Uterine smooth muscle cell (primary cell): ENCODE results near the gene RPL27. TPM values are rescaled to one million over a fixed set of nuclear protein-coding genes. Genes with fewer than 3 reads are reported as not detected.

Experiments used
- total RNA-seq: library from RNA; depleted of rRNA; stranded (reverse); fragments of >200 nt; gene quantifications from 2 replicates; pipeline ENCODE4 v1.2.3, GENCODE V29; 2014

Gene RPL27
- total RNA-seq: 858 and 1,281 TPM in 2 replicates

DNA sequence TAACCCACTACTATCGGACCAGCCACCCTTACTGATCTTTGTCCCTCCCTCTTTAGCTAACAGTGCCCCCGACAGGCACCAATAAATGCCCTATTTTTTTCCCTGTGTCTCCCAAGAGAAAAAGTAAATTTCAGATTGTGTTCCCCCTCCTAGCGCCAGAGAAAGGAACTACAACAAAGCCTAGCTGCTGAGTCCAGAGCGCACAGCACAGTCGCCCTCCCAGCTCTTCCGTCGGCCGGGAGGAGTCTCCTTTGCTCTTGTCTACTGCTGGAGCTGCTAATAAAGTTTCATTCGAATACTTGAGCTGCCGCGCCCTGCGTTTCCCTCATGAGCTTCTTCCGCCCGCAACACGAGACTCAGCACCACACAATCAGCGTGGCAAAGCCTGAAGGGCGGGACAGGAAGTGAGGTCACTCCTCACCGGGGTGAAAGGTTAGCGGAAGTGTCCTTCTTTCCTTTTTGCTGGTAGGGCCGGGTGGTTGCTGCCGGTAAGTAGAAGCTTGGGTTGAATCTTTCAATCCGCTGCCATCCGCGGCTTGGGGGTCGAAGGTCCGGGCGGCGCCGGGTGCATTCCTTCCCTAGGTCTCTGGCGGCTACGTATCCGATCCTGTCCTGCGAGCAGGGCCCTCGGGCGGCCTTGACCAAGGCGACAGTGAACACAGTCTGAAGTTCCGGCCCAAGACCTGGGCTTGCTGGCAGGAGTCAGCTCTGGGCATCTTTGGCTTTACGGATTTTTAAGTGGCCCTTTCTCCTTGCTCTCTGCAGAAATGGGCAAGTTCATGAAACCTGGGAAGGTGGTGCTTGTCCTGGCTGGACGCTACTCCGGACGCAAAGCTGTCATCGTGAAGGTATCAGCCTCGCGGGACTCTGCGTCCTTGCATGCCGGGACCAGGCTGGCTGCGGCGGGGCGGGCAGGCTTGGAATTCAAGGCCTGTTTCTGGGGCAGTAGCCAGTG is at the start of gene RPL27:
Gene RPL27, plus strand, starts transcription at position 436 of the 955 bp plus-strand sequence. Its CDS starts 332 bp downstream, at position 768.

DNA sequence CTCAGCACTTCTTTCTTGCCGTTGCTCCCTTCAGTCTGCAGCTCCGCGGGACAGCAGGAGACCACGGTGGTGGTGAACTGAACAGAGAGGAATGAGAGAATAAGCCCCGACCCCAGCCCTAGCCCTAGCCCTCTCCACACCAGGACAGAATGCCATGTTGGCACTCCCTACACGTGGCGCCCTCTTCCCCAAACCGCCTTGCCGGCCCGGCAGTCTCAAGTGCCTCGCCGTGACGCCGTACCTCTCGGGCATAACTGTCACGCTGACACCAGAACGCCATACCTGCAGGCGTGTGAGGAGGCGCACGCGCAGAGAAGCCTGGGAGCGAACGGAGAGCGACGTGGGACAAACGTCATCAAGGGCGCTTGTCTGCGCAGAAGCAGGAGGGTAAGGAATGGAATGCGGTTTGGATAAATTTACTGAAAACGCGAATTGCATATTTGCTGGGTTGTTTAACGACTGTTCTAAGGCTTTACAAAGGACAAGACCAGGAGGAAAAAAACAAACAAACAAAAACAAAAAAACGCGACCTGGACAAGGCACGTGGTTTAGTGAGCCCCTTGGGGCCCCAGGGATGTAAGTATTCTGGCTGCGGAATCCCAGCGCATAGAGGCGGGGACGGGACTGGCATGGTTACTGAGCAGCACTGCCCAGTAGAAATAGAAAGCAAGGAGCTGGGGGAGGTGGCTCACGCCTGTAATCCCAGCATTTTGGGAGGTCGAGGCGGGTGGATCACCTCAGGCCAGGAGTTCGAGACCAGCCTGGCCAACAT is 33.9 kb upstream of the RPL27 start, which contains the start of gene AARSD1:
Gene AARSD1, minus strand, starts transcription at position 294 of the 772 bp plus-strand sequence. Its CDS starts 14 bp downstream, at position 280.

DNA sequence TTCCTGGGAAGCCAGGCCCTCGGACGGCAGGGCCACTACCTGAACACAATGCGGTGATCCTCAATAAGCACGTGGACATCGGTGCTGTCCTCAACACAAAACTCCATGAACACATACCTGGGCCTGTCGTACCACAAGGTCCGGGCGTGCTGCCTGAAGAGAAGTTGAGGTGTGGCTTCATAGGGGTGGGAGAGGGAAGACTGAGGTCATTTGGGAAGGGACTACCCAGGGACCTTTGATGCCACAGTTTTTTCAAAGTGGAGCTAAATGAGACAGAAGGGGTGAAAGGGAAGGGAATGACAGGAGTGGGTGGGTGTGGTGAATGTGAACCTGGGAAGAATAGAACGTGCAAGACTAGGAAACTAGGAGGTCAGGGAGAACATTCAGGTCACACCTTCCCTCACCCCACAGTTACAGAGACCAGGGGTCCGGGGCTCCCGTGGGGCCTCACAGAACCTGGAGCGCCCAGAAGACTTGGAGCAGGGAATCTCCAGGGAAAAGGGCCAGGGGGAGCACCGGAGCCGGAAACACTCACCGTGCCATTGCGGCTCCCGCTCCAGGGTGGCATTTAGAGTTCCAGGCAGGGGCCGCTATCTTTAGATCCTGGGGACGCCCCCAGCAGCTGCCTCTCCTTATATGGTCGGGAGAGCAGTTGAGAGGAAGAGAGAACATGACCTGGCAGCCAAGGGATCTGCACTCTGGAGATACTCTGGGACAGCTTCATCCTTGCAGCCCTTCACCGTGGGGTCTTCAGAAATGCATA is 18.5 kb upstream of the RPL27 start, which contains the start of gene PTGES3L:
Gene PTGES3L, minus strand, starts transcription at position 570 of the 763 bp plus-strand sequence. Its CDS starts 27 bp downstream, at position 543.

DNA sequence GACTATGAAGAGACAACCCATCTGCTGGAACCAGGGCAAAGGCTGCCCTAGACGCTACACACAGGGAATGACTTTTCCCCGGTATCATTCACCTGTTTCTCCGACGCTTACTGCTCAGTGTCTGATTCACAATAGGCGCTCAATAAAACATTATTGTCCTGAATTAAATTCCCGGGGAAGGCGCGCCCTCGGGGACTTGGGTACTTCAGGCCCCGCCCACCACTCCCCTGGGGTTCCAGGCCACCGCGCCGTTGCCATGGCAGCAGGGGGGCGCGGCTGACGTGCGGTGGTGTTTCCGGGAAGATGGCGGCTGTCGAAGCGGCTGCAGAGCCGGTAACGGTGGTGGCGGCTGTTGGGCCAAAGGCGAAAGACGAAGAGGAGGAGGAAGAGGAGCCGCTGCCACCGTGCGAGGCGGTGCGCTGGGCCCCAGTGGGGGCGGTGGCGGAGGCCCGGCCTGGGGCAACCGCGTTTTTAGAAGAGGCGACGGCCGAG is 17.9 kb upstream of the RPL27 start, which contains the start of gene RUNDC1:
Gene RUNDC1, plus strand, starts transcription at position 292 of the 492 bp plus-strand sequence. Its CDS starts 12 bp downstream, at position 304.

DNA sequence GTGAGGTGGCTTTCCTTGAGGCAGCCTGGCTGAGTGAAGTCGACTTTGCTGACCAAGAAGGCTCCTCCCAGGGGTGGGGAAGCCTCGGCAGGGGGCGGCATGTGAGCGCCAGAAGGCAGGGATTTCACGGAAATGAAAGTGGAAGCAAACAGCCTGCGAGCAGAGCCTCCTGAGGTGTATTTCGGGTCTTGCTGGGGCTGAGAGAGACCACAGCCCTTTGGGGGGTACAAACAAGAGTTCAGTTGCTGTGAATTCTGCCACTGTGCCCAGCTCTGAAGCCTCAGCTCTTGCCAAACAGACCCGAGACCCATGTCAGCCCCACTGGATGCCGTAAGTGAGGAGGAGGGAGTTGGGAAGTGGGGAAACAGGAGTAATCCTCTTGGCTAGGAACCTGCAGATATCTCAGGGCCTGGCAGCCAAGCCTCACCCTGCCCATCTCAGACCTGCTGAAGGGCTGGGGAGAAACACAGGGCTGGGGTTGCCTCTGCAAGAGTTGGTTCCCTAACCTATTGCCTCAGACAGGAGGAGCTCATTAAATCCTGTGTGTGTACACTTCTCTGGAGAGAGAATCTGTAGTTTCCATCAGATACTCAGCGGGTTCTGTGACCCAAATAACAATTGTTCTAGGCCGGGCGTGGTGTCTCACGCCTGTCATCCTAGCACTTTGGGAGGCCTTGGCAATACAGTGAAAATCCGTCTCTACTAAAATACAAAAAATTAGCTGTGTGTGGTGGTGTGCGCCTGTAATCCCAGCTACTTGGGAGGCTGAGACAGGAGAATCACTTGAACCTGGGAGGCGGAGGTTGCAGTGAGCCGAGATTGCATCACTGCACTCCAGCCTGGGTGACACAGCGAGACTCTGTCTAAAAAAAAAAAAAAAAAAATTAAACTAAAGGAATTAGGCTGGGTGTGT is 8.7 kb downstream of the RPL27 start, which contains the start of gene IFI35:
Gene IFI35, plus strand, starts transcription at position 146 of the 913 bp plus-strand sequence. Its CDS starts 164 bp downstream, at position 310.

DNA sequence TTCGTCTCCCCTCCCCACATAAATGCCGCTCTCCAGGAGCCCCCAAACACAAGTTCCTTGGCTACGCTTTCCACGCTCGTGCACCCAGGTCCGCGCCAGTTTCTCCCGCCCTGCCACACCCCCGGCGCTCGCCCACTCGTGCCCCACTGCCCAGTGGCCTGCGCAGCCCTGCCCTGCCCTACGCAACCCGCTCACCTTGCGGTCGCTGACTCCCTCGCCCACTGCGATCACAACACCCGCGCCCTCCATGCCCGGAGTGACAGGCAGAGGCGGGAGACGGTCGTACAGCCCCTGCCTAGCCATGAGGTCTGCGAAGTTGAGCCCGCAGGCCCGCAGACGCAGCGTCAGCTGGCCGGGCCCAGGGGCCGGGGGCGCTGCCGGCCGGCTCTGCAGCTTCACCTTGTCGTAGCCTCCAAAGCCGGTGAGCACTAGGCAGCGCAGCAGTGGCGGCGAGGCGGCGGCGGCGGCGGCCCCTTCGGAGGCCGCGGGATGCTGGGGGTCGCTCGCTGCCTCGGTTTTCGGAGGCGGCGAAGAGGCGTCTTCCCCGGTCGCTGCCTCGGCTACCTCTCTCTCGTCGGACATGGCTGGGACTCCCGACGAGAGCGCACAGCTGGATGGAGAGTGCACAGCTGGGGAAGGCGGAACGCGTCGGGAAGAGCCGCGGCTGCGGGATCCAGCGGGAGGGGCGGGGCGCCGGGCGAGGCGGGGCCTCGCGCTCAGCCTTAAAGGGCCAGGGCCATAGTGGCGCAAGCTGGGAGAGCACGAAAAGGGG is 23.7 kb downstream of the RPL27 start, which contains the start of gene VAT1:
Gene VAT1, minus strand, starts transcription at position 645 of the 772 bp plus-strand sequence. Its CDS starts 63 bp downstream, at position 582.

DNA sequence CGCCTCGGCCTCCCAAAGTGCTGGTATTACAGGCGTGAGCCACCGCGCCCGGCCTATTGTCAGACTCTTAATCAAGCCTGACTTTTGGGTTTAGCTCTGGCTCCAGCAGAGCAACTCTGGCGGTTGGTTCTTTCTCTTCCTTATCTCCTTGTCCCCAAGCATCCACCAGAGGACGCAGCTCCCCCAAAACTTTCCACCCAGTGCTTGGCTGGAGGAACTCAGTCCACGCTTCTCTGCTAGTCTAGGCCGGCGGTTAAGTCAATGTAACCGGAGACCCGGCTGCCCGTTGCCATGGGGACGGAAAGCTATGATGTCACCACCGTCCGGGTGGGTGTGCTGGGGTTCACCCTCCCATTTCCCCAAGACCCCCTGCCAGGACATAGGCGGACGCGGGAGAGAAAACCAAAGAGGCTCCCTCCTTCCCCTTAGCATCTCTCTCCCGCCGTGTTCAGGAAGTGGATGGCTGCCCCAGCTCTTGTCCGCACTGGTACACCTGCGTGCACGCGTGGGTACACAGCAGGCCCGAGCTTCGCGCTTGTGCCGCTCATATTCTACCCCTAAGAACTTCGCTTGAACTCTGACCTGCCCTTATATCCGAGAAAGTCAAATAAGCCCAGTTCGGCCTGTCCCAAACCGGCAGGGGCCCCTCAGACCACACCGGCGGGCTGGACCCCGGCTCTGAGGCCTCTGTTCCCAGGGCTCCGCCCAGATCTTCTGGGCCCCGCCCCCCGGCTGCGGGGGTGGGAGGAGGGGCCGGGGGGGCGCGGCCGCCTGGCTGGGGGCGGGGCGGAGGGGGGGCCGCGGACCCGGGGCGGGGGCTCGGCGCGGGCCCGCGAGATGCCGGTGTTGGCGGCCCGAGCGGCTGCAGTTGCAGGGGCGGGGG is 26.4 kb downstream of the RPL27 start, which contains the start of gene RND2:
Gene RND2, plus strand, starts transcription at position 825 of the 883 bp plus-strand sequence. CDS start 117 bp downstream, outside the sequence.

Other genes with a start within 250 kb of the RPL27 start
- gene RAMP2, start 237.2 kb upstream of the RPL27 start, total RNA-seq: 0.37 TPM in 1 of 2 replicates, not detected in the other
- 62.7 and 87.4 TPM in 2 replicates for gene VPS25, start 225.0 kb upstream of the RPL27 start, total RNA-seq
- gene WNK4, start 217.8 kb upstream of the RPL27 start, total RNA-seq: 2.9 and 4.3 TPM in 2 replicates
- 58.2 and 72.0 TPM in 2 replicates for gene COA3, start 199.7 kb upstream of the RPL27 start, total RNA-seq
- gene CNTD1, start 199.6 kb upstream of the RPL27 start, total RNA-seq: 0.37 TPM in 1 of 2 replicates, not detected in the other
- gene BECN1, start 174.1 kb upstream of the RPL27 start, total RNA-seq: 107 and 110 TPM in 2 replicates
- 58.4 and 103 TPM in 2 replicates for gene PSME3, start 165.0 kb upstream of the RPL27 start, total RNA-seq
- 0.33 and 0.75 TPM in 2 replicates for gene AOC2, start 153.8 kb upstream of the RPL27 start, total RNA-seq
- gene AOC3, start 147.2 kb upstream of the RPL27 start, total RNA-seq: 0.11 and 0.12 TPM in 2 replicates
- not detected in 2 replicates for gene G6PC1, start 97.6 kb upstream of the RPL27 start, total RNA-seq
- gene AARSD1, start 34.0 kb upstream of the RPL27 start, total RNA-seq: 25.2 and 25.3 TPM in 2 replicates
- gene PTGES3L, start 18.3 kb upstream of the RPL27 start, total RNA-seq: 0.12 and 0.44 TPM in 2 replicates
- 12.2 and 13.4 TPM in 2 replicates for gene RUNDC1, start 17.9 kb upstream of the RPL27 start, total RNA-seq
- 26.0 and 32.0 TPM in 2 replicates for gene IFI35, start 8.4 kb downstream of the RPL27 start, total RNA-seq
- gene VAT1, start 24.0 kb downstream of the RPL27 start, total RNA-seq: 179 and 300 TPM in 2 replicates
- 0.44 and 0.50 TPM in 2 replicates for gene RND2, start 26.8 kb downstream of the RPL27 start, total RNA-seq
- 20.0 and 47.0 TPM in 2 replicates for gene BRCA1, start 126.9 kb downstream of the RPL27 start, total RNA-seq
- 96.4 and 131 TPM in 2 replicates for gene NBR1, start 172.8 kb downstream of the RPL27 start, total RNA-seq
- 2.9 and 3.5 TPM in 2 replicates for gene TMEM106A, start 213.5 kb downstream of the RPL27 start, total RNA-seq
- not detected in 2 replicates for gene CCDC200, start 230.2 kb downstream of the RPL27 start, total RNA-seq
- gene RNU2-1, start 235.6 kb downstream of the RPL27 start, total RNA-seq: not detected in 2 replicates